PC-9 (cell line): ENCODE measurements around the gene RHOJ. TPM values are rescaled to one million over a fixed set of nuclear protein-coding genes. Genes with fewer than 3 reads are reported as not detected.

ENCODE experiments used
- BruUV-seq: library from RNA; stranded (reverse); fragments of 400-500 nt; replicated peaks from 2 replicates; lab custom pipeline; 2021; lab: Mats Ljungman, UMichigan
- CTCF ChIA-PET: fragments of 300-600 bp; sonication (Branson Sonifier 250); formaldehyde crosslinking; loops from one replicate; lab custom pipeline; 2022; ENCODE audit warnings: antibody characterized with exemption; lab: Charles Lee
- POLR2A ChIA-PET: fragments of 300-600 bp; sonication (Branson Sonifier 250); formaldehyde crosslinking; loops from one replicate; lab custom pipeline; 2022; ENCODE audit warnings: antibody characterized with exemption; ENCODE audit not compliant: unreplicated experiment; lab: Charles Lee
- DNase-seq, 2 experiments: peaks; one replicate each; pipeline versions ENCODE4 v3.0.0 to v3.0.0-alpha.2; 2015 to 2022; ENCODE audit warnings: mixed read lengths in 1 of 2
- H2AFZ ChIP-seq: fragments of 200-600 bp; sonication (generic); 2 replicates; pipeline ENCODE4 v1.8.1; 2017; ENCODE audit warnings: antibody characterized with exemption
- H3F3A ChIP-seq: fragments of 200-600 bp; sonication (generic); 2 replicates; pipeline ENCODE4 v1.8.1; 2017; ENCODE audit warnings: antibody characterized with exemption, mild to moderate bottlenecking, low read depth; ENCODE audit not compliant: insufficient read depth
- H3K27ac ChIP-seq: fragments of 200-600 bp; sonication (generic); 2 replicates; pipeline ENCODE4 v1.6.1; 2016; ENCODE audit warnings: mixed run types
- H3K27me3 ChIP-seq: fragments of 200-600 bp; sonication (generic); 2 replicates; pipeline ENCODE4 v1.6.1; 2016; ENCODE audit warnings: low read depth, mixed run types; ENCODE audit not compliant: insufficient read depth
- H3K36me3 ChIP-seq: fragments of 200-600 bp; sonication (generic); 2 replicates; pipeline ENCODE4 v1.6.1; 2016; ENCODE audit warnings: low read depth, mixed run types
- H3K4me1 ChIP-seq: fragments of 200-600 bp; sonication (generic); replicated peaks from 2 replicates; pipeline ENCODE4 v1.6.1; 2016; ENCODE audit warnings: mixed run types; ENCODE audit not compliant: insufficient read depth
- H3K4me2 ChIP-seq: fragments of 200-600 bp; sonication (generic); 2 replicates; pipeline ENCODE4 v1.6.1; 2017; ENCODE audit warnings: mixed run types
- H3K4me3 ChIP-seq: fragments of 200-600 bp; sonication (generic); 2 replicates; pipeline ENCODE4 v1.6.1; 2016; ENCODE audit warnings: mixed run types
- H3K79me2 ChIP-seq: fragments of 200-600 bp; sonication (generic); 2 replicates; pipeline ENCODE4 v1.6.1; 2017; ENCODE audit warnings: low read depth, mixed run types
- H3K9me2 ChIP-seq: fragments of 200-600 bp; sonication (generic); 2 replicates; pipeline ENCODE4 v1.8.1; 2017; ENCODE audit warnings: mild to moderate bottlenecking; ENCODE audit not compliant: insufficient read depth
- H3K9me3 ChIP-seq: fragments of 200-600 bp; sonication (generic); 2 replicates; pipeline ENCODE4 v1.8.1; 2016; ENCODE audit warnings: low read depth; ENCODE audit not compliant: insufficient read depth
- H4K20me1 ChIP-seq: fragments of 200-600 bp; sonication (generic); 2 replicates; pipeline ENCODE4 v1.8.1; 2017; ENCODE audit not compliant: insufficient read depth
- EZH2 ChIP-seq: fragments of 200-600 bp; sonication (generic); IDR thresholded peaks from 2 replicates; pipeline ENCODE4 v1.8.0; 2017; ENCODE audit warnings: antibody characterized with exemption, low read depth
- intact Hi-C: fragments of 100-400 bp; cut with micrococcal nuclease; formaldehyde crosslinking; loops from one replicate; pipeline ENCODE4 v1.10.0; 2022; ENCODE audit not compliant: unreplicated experiment
- total RNA-seq: library from RNA; stranded (reverse); gene quantifications from 2 replicates; pipeline ENCODE4 v1.2.3, GENCODE V29; 2021
- TF ChIP-seq, protein P1 (sequence below): fragments of 200-600 bp; sonication (generic); conservative IDR thresholded peaks from 2 replicates; pipeline ENCODE4 v1.6.1; 2017; ENCODE audit warnings: mixed run types, antibody characterized with exemption, mild to moderate bottlenecking, moderate library complexity

Gene RHOJ
- total RNA-seq, 1 experiment from 2014 or later, result not detected

DNA sequence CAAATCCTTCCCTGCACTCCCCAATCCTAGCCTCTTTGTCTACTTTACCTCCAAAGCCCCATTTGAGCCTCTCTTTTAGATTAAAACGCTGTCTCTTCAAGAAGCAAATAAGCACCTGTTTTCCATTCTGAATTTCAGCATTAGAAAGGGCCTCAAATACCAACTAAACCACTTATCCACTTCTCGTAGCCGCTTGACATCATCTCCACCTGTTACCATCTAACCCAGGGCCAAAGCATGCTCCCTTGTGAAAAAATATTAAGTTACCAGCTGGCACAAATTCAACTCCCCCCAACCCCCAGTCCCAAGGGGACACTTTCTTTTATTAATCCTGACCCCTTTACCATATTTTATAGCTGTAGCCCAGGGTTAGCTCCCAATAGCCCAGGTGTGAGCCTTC, 71.4 kb downstream of the RHOJ start:
- no peak for TF ChIP-seq EZH2
- TF ChIP-seq, protein P1, sequence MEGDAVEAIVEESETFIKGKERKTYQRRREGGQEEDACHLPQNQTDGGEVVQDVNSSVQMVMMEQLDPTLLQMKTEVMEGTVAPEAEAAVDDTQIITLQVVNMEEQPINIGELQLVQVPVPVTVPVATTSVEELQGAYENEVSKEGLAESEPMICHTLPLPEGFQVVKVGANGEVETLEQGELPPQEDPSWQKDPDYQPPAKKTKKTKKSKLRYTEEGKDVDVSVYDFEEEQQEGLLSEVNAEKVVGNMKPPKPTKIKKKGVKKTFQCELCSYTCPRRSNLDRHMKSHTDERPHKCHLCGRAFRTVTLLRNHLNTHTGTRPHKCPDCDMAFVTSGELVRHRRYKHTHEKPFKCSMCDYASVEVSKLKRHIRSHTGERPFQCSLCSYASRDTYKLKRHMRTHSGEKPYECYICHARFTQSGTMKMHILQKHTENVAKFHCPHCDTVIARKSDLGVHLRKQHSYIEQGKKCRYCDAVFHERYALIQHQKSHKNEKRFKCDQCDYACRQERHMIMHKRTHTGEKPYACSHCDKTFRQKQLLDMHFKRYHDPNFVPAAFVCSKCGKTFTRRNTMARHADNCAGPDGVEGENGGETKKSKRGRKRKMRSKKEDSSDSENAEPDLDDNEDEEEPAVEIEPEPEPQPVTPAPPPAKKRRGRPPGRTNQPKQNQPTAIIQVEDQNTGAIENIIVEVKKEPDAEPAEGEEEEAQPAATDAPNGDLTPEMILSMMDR, result no peak
- CTCF ChIA-PET, result no interaction called here
- H3K9me2 ChIP-seq, result no peaks in the 10 kb centered on the region
- no peaks in the 10 kb centered on the region for H3K9me3 ChIP-seq
- H3K4me1 ChIP-seq, result no peaks in the 10 kb centered on the region
- POLR2A ChIA-PET, result no interaction called here
- intact Hi-C loops, result loop anchor here (1.0 kb wide), 5 partner anchors 97 to 1112 kb away; no protein-coding TSS in a partner anchor
- H2AFZ ChIP-seq, result no peak overlapping the region
- H3K27me3 ChIP-seq, result no peaks in the 10 kb centered on the region
- no peaks in the 10 kb centered on the region for H3K36me3 ChIP-seq
- H3K4me3 ChIP-seq, result no peak overlapping the region
- no peaks in the 10 kb centered on the region for H3F3A ChIP-seq
- DNase-seq, result no peak
- no peaks in the 10 kb centered on the region for H4K20me1 ChIP-seq
- H3K4me2 ChIP-seq, result no peak overlapping the region
- BruUV-seq, result no TSS peak
- H3K79me2 ChIP-seq, result no peaks in the 10 kb centered on the region
- H3K27ac ChIP-seq, result no peak overlapping the region

DNA sequence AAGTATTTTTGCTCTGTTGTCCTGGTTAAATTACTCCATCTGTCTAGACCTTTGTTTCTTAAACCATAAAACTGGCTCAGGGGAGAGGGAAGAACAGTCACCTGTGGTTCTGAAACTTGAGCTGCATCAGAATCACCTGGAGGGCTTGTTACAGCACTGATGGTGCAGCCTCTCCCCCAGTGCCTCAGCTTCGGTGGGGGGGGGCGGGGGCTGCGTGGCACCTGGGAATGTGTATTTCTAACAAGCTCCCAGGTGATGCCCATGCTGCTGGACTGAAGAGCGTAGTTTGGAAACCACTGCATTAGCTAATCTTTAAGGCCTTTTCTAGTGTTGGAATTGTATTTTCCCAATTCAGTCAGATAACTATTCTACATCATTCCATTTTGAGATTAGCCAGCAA, 71.8 kb downstream of the RHOJ start:
- no peaks in the 10 kb centered on the region for H3K9me3 ChIP-seq
- no peaks in the 10 kb centered on the region for H3K27me3 ChIP-seq
- no peak overlapping the region for H3K4me2 ChIP-seq
- H3F3A ChIP-seq, result no peaks in the 10 kb centered on the region
- H3K9me2 ChIP-seq, result no peaks in the 10 kb centered on the region
- H3K4me1 ChIP-seq, result no peaks in the 10 kb centered on the region
- intact Hi-C loops, result loop anchor here (1.0 kb wide), 5 partner anchors 98 to 1113 kb away; no protein-coding TSS in a partner anchor
- CTCF ChIA-PET, result interaction anchor here (0.6 kb wide), 1 partner anchor 1149 kb away, joined by 3 read pairs; no protein-coding TSS in a partner anchor
- H3K79me2 ChIP-seq, result no peaks in the 10 kb centered on the region
- H3K4me3 ChIP-seq, result no peak overlapping the region
- no peaks in the 10 kb centered on the region for H4K20me1 ChIP-seq
- TF ChIP-seq EZH2, result no peak
- TF ChIP-seq, protein P1, result no peak
- POLR2A ChIA-PET, result no interaction called here
- BruUV-seq, result no TSS peak
- no peak for DNase-seq
- H3K36me3 ChIP-seq, result no peaks in the 10 kb centered on the region
- no peak overlapping the region for H2AFZ ChIP-seq
- no peak overlapping the region for H3K27ac ChIP-seq

DNA sequence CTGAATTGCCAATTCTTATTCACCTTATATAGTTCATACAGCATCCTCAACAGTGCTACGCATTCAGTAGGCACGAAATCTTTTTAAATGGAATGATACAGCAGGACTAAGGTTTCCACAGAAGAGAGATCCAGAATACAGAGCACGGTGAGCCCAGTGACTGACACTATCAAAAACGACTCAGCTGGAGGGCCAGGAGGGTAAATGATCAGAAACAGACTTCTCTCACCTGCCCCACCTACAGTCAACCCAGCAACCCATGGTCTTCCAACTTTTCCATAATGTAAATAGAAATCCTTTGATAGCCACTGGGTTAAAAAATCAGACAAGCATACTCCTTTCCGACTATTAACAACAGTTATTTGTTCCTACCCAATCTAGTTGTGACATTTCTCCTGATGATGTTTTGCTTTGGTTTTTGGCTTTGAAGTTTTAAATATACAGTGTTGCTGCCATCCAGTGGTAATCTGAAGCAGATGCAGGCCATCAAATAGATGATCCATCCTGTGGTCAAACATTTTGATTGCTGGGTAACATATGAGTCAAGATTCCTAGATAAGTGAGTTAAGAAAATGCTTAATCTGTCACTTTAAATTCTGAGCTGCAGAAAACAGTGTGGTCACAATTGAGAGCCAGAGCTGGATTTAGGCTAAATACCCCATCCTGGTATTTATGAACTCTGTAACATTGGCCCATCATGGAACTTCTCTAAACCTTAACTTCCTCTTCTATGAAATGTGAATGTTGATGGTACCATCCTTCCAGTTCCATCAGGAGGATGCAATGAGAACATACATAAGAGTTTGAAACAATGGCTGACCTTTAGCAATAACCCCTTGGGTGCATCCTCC, 72.5 kb downstream of the RHOJ start:
- Histone ChIP-seq H3K9me3 (no peaks in the 10 kb centered on the region), H4K20me1 (no peaks in the 10 kb centered on the region), H3K4me2 (no peak overlapping the region), H3K4me3 (no peak overlapping the region), H3K27me3 (no peaks in the 10 kb centered on the region), H3K36me3 (no peaks in the 10 kb centered on the region), H3K4me1 (no peaks in the 10 kb centered on the region), H3K9me2 (no peaks in the 10 kb centered on the region), H3F3A (no peaks in the 10 kb centered on the region), H2AFZ (no peak overlapping the region), H3K79me2 (no peaks in the 10 kb centered on the region), H3K27ac (no peak overlapping the region)
- TF ChIP-seq EZH2, result no peak
- TF ChIP-seq, protein P1, result peak; percentile 92
- no TSS peak for BruUV-seq
- peak; percentile 3 to 47 for DNase-seq
- ChIA-PET POLR2A (interaction anchor here (1.0 kb wide), 1 partner anchor 365 kb away, joined by 3 read pairs; the partner anchor contains the start of gene WDR89), CTCF (interaction anchor here (0.5 to 0.6 kb wide), 3 partner anchors 102 to 1471 kb away, joined by 3 to 4 read pairs (median 3); no protein-coding TSS in a partner anchor)
- intact Hi-C loops, result loop anchor here (1.0 kb wide), 5 partner anchors 98 to 1113 kb away; no protein-coding TSS in a partner anchor
